ENCODE measurements around the gene NR1I3.

DNA sequence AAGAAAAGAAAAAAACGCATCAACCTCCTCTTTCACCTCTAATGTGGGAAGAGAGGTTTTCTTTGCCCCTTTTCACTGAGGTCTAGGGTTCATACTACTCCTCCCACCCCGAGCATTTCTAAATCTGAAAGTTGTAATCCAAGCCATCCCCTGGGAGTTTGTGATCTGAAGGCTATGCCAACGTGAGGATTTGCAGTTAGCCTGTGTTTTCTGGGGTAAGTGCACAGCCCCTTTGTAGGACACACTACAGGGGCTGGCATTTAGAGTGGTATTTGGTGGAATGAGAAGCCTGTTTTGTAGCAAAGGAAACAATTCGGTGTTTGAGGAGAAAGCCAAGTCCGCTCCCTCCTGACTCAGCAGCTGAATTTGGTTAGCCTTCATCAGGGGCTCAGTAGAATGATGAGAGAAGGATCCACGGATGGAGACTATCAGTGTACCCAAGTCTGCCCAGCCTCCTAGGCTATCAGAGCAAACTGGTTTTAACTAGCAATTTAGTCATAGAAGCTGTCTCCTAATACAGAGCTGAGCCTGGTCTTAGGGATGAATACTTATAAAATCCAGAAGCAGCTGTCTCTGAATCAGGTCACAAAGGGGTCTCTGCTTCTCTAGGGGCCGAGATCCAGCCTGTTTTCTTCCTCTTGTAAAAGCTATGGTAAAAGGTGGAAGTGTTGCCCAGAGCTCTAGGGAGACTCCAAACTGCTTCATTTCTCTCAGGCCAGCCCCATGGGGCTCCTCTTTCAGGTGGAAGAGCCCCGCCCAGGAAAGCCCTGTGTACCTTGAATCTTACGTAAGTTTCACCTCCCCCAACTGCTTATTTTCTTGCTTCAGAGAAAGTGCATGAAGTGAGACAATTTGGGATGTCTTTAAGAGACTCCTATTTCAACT lies 22.6 kb upstream of the NR1I3 start:
- TF ChIP-seq, protein P1, sequence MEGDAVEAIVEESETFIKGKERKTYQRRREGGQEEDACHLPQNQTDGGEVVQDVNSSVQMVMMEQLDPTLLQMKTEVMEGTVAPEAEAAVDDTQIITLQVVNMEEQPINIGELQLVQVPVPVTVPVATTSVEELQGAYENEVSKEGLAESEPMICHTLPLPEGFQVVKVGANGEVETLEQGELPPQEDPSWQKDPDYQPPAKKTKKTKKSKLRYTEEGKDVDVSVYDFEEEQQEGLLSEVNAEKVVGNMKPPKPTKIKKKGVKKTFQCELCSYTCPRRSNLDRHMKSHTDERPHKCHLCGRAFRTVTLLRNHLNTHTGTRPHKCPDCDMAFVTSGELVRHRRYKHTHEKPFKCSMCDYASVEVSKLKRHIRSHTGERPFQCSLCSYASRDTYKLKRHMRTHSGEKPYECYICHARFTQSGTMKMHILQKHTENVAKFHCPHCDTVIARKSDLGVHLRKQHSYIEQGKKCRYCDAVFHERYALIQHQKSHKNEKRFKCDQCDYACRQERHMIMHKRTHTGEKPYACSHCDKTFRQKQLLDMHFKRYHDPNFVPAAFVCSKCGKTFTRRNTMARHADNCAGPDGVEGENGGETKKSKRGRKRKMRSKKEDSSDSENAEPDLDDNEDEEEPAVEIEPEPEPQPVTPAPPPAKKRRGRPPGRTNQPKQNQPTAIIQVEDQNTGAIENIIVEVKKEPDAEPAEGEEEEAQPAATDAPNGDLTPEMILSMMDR (IDR thresholded peaks at IDR 0.05): no peak
- no peak for TF ChIP-seq POLR2A (IDR thresholded peaks at IDR 0.05)
- no peak for TF ChIP-seq EP300 (IDR thresholded peaks at IDR 0.05)

All from ovary (tissue), 3 donors.